ENCODE results near the gene BSN. TPM values are rescaled to one million over a fixed set of nuclear protein-coding genes. Genes with fewer than 3 reads are reported as not detected.

BSN gene
- total RNA-seq, 1 donor from 2014 or later = 0.55 TPM

DNA sequence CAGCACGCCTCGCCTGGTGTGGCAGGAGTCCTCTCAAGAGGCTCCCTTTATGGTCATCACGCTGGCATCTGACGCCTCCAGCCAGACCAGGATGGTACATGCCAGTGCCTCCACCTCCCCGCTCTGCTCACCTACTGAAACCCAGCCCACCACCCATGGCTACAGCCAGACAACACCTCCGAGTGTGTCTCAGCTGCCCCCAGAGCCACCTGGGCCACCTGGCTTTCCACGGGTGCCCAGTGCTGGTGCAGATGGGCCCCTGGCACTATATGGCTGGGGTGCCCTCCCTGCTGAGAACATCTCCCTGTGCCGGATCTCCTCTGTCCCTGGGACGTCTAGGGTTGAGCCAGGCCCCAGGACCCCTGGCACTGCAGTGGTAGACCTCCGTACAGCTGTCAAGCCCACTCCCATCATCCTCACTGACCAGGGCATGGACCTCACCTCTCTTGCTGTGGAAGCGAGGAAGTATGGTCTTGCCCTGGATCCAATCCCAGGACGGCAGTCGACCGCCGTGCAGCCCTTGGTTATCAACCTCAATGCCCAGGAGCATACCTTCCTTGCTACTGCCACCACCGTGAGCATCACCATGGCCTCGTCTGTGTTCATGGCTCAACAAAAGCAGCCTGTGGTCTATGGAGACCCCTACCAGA, 100.0 kb downstream of the BSN start:
- DNase-seq = no peak
- H3K4me3 ChIP-seq = no peak overlapping the region
- no peaks in the 10 kb centered on the region for H3K27me3 ChIP-seq (ENCODE audit: low read depth)
- H3K27ac ChIP-seq (replicated peaks) = no peak overlapping the region
- H3K36me3 ChIP-seq = no peaks in the 10 kb centered on the region
- intact Hi-C loops (cut with micrococcal nuclease) = no loop called here
- TF ChIP-seq, protein P1, sequence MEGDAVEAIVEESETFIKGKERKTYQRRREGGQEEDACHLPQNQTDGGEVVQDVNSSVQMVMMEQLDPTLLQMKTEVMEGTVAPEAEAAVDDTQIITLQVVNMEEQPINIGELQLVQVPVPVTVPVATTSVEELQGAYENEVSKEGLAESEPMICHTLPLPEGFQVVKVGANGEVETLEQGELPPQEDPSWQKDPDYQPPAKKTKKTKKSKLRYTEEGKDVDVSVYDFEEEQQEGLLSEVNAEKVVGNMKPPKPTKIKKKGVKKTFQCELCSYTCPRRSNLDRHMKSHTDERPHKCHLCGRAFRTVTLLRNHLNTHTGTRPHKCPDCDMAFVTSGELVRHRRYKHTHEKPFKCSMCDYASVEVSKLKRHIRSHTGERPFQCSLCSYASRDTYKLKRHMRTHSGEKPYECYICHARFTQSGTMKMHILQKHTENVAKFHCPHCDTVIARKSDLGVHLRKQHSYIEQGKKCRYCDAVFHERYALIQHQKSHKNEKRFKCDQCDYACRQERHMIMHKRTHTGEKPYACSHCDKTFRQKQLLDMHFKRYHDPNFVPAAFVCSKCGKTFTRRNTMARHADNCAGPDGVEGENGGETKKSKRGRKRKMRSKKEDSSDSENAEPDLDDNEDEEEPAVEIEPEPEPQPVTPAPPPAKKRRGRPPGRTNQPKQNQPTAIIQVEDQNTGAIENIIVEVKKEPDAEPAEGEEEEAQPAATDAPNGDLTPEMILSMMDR (IDR thresholded peaks at IDR 0.05; ENCODE audit: borderline replicate concordance) = no peak
- peaks cover 5% of the 10 kb centered on the region for H3K4me1 ChIP-seq
- H3K9me3 ChIP-seq (replicated peaks) = no peaks in the 10 kb centered on the region

DNA sequence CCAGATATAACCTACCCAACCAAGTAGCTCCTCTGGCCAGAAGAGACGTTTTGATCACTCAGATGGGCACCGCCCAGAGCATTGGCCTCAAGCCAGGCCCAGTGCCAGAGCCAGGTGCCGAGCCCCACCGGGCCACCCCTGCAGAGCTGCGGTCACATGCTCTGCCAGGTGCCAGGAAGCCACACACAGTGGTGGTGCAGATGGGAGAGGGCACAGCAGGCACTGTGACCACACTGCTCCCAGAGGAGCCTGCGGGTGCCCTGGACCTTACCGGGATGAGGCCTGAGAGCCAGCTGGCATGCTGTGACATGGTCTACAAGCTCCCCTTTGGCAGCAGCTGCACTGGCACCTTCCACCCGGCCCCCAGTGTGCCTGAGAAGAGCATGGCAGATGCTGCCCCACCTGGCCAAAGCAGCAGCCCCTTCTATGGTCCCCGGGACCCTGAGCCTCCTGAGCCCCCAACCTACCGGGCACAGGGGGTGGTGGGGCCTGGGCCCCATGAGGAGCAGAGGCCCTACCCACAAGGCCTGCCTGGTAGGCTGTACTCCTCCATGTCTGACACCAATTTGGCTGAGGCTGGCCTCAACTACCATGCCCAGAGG, 100.8 kb downstream of the BSN start:
- H3K4me1 ChIP-seq = no peaks in the 10 kb centered on the region
- TF ChIP-seq, protein P1 (IDR thresholded peaks at IDR 0.05; ENCODE audit: borderline replicate concordance) = no peak
- intact Hi-C loops (cut with micrococcal nuclease) = no loop called here
- DNase-seq = no peak
- no peaks in the 10 kb centered on the region for H3K36me3 ChIP-seq
- no peak overlapping the region for H3K27ac ChIP-seq (replicated peaks)
- H3K27me3 ChIP-seq (ENCODE audit: low read depth) = no peaks in the 10 kb centered on the region
- H3K9me3 ChIP-seq (replicated peaks) = no peaks in the 10 kb centered on the region
- no peak overlapping the region for H3K4me3 ChIP-seq

- TF ChIP-seq, protein P1 (IDR thresholded peaks at IDR 0.05; ENCODE audit: borderline replicate concordance) = no peak
- no peak overlapping the region for H3K4me3 ChIP-seq
- no peaks in the 10 kb centered on the region for H3K9me3 ChIP-seq (replicated peaks)
- no peak for DNase-seq
- intact Hi-C loops (cut with micrococcal nuclease) = no loop called here
- no peaks in the 10 kb centered on the region for H3K36me3 ChIP-seq
- H3K27me3 ChIP-seq (ENCODE audit: low read depth) = no peaks in the 10 kb centered on the region
- H3K4me1 ChIP-seq = no peaks in the 10 kb centered on the region
- H3K27ac ChIP-seq (replicated peaks) = no peak overlapping the region
Measured at GRCh38 chr3:49655731-49656285, 101.5 kb downstream of the BSN start.

GRCh38 chr3:49656541-49657112, 102.3 kb downstream of the BSN start:
- no peak overlapping the region for H3K27ac ChIP-seq (replicated peaks)
- H3K27me3 ChIP-seq (ENCODE audit: low read depth) = no peaks in the 10 kb centered on the region
- intact Hi-C loops (cut with micrococcal nuclease) = no loop called here
- no peaks in the 10 kb centered on the region for H3K9me3 ChIP-seq (replicated peaks)
- no peaks in the 10 kb centered on the region for H3K36me3 ChIP-seq
- TF ChIP-seq, protein P1 (IDR thresholded peaks at IDR 0.05; ENCODE audit: borderline replicate concordance) = no peak
- H3K4me1 ChIP-seq = no peaks in the 10 kb centered on the region
- DNase-seq = no peak
- no peak overlapping the region for H3K4me3 ChIP-seq

DNA sequence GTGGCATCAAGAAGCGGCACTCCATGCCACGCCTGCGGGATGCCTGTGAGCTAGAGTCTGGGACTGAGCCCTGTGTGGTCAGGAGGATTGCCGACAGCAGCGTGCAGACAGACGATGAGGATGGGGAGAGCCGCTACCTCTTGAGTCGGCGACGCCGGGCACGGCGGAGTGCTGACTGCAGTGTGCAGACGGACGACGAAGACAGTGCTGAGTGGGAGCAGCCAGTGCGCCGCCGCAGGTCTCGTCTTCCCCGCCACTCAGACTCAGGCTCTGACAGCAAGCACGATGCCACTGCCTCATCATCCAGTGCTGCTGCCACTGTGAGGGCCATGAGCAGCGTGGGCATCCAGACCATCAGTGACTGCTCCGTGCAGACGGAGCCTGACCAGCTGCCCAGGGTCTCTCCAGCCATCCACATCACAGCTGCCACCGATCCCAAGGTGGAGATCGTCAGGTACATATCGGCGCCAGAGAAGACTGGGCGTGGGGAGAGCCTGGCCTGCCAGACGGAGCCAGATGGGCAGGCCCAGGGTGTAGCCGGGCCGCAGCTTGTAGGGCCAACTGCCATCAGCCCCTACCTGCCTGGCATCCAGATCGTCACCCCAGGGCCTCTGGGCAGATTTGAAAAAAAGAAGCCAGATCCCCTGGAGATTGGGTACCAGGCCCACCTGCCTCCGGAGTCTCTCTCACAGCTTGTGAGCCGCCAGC, 103.1 kb downstream of the BSN start:
- Histone ChIP-seq H3K9me3 (replicated peaks) (no peaks in the 10 kb centered on the region), H3K36me3 (no peaks in the 10 kb centered on the region), H3K27ac (replicated peaks) (no peak overlapping the region), H3K4me3 (no peak overlapping the region), H3K4me1 (no peaks in the 10 kb centered on the region), H3K27me3 (ENCODE audit: low read depth) (no peaks in the 10 kb centered on the region)
- no peak for DNase-seq
- TF ChIP-seq, protein P1 (IDR thresholded peaks at IDR 0.05; ENCODE audit: borderline replicate concordance) = no peak
- intact Hi-C loops (cut with micrococcal nuclease) = no loop called here

All from left ventricle myocardium inferior (tissue), 1 donor.